HG02588 (cell line): Measurements from ENCODE around the gene TLE2.
A peak's percentile ranks its signal among the peaks of the same experiment; 100 is the strongest.

Experiments used
- ATAC-seq: cut with Tn5 transposase; IDR thresholded peaks from one replicate; pipeline ENCODE4 v1.9.1; 2021; ENCODE audit warnings: mild to moderate bottlenecking, moderate library complexity; ENCODE audit not compliant: unreplicated experiment

The TLE2 gene

DNA sequence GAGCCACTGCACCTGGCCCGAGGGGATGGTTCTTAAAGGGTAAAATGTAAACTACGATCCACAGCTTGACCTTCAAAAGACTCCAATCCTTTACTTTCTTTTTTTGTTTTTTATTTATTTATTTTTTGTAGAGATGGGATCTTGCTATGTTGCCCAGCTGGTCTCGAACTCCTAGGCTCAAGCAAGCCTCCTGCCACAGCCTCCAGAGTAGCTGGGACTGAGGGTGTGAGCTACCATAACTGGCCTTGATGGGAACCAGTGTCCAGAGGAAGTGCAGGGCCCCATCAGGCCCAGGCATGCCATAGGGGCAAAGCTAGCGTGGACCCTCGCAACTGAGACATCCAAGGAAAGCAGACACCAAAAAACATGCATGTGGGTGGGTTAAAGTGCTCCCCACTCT, 66.0 kb downstream of the TLE2 start:
- no peak for ATAC-seq

DNA sequence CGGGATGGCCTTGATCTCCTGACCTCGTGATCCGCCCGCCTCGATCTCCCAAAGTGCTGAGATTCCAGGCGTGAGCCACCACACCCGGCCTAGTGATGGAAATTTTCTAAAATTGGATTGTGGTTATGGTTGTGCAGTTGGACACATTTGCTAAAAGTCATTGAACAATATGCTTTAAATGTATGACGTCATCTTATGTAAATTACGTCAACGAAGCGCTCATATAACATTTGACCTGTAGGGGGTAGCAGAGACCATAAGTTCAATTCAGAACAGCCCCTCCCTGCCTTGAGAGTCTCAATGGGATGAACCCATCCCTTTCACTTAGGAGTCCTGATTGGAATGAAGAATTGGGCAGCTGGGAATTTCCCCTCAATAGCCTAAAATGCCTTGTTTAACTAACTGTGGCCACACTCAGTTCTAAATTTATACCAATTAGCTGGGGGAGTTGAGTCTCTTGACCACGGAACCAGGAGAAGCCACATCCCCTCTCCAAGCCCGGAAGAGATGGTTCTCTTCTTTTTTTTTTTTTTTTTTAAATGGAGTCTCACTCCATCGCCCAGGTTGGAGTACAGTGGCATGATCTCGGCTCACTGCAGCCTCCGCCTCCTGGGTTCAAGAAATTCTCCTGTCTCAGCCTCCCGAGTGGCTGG, 66.9 kb downstream of the TLE2 start:
- ATAC-seq, result no peak

DNA sequence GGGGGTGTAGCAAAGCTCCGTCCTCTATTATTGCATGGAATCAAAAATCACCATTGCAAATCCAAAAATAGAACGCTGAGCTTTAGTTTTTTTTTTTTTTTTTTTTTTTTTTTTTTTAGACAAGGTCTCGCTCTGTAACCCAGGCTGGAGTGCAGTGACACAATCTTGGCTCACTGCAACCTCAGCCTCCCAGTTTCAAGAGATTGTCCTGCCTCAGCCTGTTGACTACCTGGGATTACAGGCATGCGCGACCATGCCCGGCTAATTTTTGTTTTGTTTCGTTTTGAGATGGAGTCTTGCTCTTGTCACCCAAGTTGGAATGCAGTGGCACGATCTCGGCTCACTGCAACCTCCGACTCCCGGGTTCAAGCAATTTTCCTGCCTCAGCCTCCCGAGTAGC, 69.0 kb downstream of the TLE2 start:
- ATAC-seq, result no peak

DNA sequence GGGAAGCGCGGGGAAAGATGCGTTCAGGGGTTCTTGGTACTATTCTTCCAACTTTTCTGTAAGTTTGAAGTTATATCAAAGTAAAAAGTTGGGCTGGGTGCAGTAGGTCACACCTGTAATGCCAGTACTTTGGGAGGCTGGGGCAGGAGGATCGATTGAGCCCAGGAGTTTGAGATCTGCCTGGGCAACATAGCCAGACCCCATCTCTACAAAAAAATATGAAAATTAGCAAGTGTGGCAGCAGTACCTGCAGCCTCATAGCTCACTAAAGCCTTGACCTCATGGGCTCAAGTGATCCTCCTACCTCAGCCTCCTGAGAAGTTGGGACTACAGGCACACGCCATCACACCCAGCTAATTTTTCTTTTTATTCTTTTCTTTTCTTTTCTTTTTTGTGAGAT, 71.9 kb downstream of the TLE2 start:
- ATAC-seq, result no peak

DNA sequence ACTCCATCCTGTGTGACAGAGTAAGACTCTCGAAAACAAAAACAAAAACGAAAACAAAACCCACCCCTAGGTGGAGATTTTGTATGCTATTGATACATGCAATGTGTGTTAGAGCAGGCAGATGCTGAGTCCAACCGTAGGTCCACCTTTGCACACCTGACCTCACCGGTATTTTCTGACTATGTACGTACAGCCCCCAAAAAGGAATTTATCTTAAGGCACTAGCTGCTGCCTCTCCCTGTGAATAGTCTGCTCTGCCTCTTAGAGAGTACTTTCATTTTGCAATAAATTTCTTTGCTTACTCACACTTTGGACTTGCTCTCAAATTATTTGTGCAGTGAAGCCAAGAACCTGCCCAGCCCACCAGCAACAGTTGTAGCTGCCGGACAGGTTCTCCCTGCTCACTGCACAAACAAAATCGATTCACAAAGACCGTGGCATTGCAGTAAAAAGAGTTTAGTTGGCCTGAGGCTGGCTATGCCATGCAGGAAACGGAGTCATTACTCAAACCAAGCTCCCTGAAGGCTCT, 76.1 kb downstream of the TLE2 start:
- no peak for ATAC-seq

DNA sequence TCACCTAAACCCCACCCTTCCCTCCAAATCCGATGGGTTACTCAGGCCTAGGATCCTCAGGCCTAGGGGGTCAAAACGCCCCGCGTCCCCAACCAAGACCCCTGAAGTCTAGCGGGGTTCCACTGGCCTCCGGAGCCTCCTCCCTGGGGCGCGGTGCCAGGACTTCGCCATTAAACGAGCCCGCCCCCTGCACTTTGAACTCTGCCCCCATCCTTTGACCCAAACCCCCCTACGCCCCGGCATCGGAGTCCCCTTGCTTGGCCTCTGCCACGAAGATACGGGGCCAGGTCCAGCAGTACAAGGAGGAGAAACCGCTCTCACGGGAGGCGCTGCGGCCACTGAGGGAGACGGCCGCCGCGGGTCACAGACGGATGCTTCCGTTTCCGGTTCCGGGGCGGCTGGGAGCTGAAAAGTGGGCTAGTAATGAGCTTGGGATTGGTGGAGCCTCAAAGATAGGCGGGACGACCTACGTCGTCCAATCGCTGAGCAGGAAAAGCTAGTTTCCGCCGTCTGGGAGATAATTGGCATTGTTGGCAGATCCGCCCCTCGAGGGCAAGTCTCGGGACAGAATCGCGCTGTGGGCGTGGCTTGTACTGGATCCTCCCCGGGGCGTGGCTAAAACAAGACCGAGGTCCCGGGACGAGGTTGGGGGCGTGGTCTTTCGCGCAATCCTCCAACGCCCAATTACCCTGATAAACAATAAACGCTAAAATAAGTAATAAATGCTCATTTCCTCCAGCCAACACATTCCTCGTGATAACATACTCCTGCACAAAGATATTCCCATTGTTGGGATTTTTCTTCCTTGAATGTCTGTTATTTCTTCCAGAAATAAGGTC, 78.6 kb downstream of the TLE2 start:
- peak; percentile 90 for ATAC-seq

DNA sequence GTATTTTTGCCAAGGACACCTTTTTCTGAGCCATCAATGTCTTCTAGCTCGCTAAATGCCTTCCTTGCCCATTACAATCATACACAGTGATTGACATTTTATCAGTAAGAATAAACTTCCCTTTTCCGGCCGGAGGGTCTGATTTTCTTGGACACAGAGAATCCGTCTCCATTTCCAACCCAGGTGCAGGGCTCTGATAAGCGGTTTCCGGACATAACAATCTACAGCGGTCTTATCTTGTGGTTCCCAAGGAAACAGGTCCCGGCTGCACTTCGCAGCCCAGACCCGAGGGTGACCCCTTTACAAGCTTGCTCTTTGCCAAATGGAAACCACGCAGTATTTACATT, 79.2 kb downstream of the TLE2 start:
- ATAC-seq, result no peak
